NCI-H82 (cell line): ENCODE data around the gene PALLD.
A peak's percentile ranks its signal among the peaks of the same experiment; 100 is the strongest.
"Not testable (repeated sequence)": the region's sequence is repeated elsewhere in the genome, so short reads cannot be mapped to it uniquely, and the experiment has no call there.

Experiments
- DNase-seq: peaks from one replicate; lab custom pipeline; 2025; lab: John Stamatoyannopoulos, UW

PALLD gene

DNA sequence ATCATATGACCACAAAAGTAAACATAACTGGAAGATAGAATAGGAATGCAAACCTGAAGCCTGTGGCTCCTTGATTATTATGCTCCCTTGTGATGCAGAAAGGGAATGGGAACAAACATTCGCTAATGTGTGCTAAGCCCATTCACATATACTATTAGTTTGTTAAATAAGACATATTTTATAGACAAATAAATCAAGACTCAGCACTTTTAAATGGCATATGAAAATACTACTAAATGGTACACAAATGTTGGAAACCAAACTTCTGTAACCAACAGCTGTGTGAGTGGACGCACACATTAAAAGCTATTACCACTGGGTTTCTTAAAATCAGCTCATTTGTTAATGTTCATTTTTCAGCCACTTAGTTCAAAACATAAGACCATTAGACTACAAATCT lies 417.2 kb downstream of the PALLD start:
- DNase-seq = no peak

DNA sequence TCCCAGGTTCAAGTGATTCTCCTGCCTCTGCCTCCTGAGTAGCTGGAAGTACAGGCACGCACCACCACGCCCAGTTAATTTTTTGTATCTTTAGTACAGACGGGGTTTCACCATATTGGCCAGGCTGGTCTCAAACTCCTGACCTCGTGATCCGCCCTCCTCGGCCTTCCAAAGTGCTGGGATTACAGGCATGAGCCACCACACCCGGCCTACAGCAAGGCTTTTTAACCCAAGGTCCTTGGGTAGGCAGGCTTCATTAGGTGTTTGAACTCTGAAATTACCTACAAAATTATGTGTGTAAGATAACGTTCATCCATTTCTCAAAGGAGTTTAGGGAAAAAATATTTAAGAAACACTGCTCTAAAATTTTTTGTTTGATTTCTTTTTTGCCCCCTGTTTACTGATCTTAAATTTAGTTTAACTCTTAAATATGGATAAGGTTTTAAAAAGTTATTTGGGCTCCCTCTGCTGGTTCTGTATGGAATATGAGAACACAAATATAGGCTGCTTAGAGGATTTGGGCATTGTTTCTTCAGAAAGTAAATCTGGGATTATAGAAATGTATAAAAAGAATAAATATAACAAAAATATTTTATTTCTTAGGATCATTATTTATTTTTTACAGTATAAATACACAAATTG lies 420.4 kb downstream of the PALLD start:
- peak; percentile 45 for DNase-seq

GRCh38 chr4:168919706-168920324 lies 423.0 kb downstream of the PALLD start:
- DNase-seq = no peak

DNA sequence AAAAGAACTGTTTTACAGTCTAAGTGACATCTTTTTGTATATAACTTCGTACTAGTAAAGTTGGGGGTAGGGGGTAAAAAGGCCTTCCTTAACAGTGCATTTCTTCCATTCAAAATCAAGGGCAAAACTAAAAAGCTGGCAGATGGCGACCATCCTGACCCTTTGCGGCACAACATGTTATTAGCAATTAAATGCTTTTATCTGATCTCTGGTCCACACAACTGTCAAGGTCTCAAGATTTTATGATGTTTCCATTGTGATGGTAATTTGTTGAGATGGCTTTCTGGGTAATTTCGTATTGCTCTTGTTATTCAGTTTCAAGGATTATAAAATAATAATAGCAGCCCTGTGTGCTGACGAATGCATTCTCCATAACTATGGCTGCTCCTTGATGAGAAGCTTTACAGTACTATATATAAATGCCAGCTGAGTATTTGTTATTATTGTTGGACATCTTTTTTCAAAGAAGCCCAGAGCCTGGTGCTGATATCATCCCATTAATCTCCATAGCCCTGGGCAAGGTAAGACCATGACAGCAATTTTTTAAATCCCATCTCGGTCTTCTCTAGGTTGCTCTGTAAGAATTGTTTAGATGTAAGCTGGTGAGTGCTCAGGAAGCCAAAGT lies 423.7 kb downstream of the PALLD start:
- peak; percentile 36 for DNase-seq

DNA sequence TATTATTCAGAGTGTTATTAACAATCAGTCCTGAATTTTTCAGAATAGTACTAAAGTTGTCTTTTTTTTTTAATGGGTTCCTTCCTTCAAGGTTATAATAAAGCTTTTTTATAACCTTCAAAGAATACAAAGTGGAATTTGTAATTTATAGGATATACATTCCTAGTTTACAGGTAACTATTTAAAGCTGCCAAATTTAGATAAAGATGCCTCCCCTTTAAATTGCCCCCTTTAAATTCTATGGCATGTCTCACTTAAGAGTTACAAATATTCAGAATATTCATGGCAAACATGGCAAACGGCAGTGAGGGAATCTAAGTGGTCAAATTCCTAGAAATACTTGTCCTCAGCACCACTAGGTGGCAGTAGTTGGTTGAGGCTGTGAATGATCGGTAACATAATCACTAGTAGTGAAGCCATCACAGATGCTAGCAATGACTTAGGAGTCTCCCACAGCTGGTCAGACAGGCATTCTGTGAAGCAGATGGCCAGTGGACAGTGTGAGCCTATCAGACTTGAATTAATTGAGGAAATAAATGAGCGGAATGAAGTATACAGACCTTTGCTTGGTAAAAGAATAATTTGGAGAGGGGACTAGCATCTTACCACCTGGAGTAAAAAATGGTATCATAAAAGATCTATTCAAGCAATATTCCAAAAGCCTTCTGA lies 426.8 kb downstream of the PALLD start:
- DNase-seq = peak; percentile 94

DNA sequence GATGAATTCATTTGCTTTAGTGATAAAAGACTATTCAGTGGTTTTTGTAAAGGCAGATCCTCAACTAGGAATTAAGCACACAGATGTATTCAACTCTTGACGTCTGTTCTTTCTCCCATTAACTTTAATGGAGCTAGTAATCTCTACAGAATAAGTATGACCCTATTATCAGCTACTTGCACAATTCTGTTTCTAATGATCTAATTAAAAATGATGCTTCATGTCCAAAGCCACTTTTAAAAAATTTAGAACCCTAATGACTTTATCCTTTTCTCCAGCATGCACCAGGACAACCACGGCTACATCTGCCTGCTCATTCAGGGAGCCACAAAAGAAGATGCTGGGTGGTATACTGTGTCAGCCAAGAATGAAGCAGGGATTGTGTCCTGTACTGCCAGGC lies 427.8 kb downstream of the PALLD start:
- DNase-seq = peak; percentile 63

DNA sequence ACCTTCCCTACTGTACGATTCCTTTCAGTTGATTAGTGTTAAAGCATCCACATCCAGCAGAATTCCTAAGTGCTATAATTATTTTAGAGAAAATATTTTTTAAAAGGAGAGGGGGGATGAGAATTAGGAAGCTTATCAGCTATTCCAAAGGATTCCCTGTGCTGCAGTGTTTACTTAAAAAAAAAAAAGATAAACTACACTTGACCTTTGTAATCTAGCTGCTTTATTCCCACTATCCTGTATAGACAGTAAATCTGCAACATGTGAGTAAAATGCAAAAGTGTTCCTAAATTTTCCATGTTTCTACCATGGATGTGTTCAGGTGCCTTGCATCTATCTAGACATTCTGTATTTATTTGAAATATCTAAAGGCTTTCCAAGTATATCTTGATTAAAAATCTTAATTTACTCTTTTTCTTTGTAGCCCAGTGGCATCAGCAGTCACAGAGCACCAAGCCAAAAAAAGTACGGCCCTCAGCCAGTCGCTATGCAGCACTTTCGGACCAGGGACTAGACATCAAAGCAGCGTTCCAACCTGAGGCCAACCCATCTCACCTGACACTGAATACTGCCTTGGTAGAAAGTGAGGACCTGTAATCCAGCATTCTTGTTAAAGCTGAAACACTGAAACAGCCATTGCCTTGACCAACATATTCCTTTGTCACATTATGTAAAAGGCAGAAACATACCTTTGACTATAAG lies 429.1 kb downstream of the PALLD start:
- peak; percentile 21 for DNase-seq

DNA sequence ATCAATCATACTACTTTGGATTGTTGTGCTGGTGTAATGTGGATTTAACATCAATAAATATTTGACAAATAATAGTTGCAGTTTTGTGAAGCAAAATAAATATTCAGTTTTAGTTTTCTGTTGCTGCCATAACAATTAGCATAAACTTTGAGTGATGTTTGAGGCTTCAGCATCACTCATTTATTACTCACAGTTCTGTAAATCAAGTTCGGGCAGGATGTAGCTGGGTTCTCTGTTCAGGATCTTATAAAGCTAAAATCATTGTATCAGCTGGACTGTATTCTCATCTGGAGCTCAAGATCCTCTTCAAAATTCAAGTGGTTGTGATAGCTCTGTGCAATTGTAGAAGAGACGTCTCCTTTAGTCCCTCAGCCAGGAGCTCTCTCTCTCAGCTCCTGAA lies 431.5 kb downstream of the PALLD start:
- no peak for DNase-seq

- DNase-seq = peak; percentile 93
Observed at GRCh38 chr4:168928875-168929274, 432.0 kb downstream of the PALLD start.

GRCh38 chr4:168930413-168931196 lies 433.8 kb downstream of the PALLD start:
- no peak for DNase-seq

DNA sequence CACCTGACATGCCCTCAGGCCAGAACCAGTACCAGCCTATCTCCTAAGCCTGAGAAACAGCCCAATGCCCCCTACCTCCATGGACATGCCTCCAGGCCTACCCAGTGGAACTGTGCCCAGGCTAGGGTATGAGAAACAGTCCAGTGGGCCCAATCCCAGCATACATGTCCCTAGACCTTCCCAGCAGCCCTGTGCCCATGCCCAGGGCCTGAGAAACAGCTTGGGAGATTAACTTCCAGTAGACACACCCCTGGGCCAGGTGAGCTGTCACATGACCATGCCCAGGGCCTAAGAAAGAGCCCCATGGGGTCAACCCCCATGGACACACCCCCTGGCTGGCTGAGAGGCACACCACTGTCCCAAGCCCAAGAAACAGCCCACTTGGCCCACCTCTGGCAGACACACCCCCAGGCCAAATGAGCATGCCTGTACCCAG lies 434.4 kb downstream of the PALLD start:
- DNase-seq = no peak

- DNase-seq = no peak
Observed at GRCh38 chr4:168932138-168932537, 435.3 kb downstream of the PALLD start.

- no peak for DNase-seq
Observed at GRCh38 chr4:168933423-168933822, 436.6 kb downstream of the PALLD start.

GRCh38 chr4:168937473-168937872 lies 440.6 kb downstream of the PALLD start:
- not testable (repeated sequence) for DNase-seq

DNA sequence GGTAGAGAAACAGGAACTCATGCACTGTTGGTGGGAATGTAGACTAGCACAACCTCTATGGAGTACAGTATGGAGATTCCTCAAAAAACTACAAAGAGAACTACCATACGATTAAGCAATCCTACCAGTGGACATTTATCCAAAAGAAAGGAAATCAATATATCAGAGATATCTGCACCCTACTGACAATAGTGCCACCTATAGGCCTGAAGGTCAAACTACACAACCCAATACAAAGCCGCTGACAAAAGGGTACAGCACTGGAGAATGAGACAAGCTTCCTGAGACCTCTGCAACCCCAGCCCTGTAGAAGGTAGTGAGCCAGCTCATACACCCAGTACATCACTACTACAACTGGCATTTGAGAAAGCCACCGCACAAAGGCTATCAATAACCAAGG lies 446.1 kb downstream of the PALLD start:
- DNase-seq = peak; percentile 17

- DNase-seq = peak; percentile 82
Observed at GRCh38 chr4:168945291-168945690, 448.4 kb downstream of the PALLD start.

DNA sequence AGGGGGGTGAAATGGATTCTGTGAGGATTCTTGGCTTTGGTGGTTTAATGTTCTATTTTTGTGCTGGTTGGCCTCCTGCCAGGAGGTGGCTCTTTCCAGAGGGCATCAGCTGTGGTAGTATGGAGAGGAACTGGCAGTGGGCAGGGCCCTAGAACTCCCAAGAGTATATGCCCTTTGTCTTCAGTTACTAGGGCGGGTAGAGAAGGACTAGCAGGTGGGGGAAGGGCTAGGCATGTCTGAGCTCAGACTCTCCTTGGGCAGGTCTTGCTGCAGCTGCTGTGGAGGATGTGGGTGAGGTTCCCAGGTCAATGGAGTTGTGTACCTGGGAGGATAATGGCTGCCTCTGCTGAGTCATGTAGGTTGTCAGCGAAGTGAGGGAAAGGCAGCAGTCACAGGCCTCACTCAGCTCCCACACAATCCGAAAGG lies 456.0 kb downstream of the PALLD start:
- DNase-seq = not testable (repeated sequence)

- DNase-seq = no peak
Observed at GRCh38 chr4:168955674-168956073, 458.8 kb downstream of the PALLD start.

DNA sequence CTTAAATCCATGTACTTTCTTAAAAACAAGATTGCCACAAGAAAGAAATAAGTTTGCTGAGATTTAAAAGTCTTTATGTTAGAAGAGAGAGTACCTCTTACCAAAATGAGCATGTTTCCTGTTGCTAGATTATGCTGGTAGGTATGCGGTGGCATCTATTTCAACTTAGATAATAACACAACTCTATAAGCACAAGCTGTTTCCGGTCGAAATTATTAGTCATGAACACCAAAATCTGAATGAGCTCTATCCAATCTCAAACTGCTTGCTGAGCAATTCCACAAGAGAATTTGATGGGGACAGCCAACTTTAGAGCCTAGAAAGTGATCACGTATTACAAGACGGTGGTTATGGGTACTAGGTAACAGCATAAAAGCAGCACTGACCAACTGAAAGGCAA lies 463.9 kb downstream of the PALLD start:
- no peak for DNase-seq

GRCh38 chr4:168972596-168972995 lies 475.7 kb downstream of the PALLD start:
- DNase-seq = no peak
